Hepatocyte (in vitro differentiated cells): ENCODE measurements around the gene RAPGEF5. TPM values are rescaled to one million over a fixed set of nuclear protein-coding genes. Genes with fewer than 3 reads are reported as not detected.
A peak's percentile ranks its signal among the peaks of the same experiment; 100 is the strongest.
"Not testable (repeated sequence)": the region's sequence is repeated elsewhere in the genome, so short reads cannot be mapped to it uniquely, and the experiment has no call there.

Experiments
- DNase-seq: peaks from one replicate; pipeline ENCODE4 v3.0.0-alpha.2; 2016; ENCODE audit warnings: low spot score
- H2AFZ ChIP-seq: fragments of 200-600 bp; sonication (generic); 2 replicates; pipeline ENCODE4 v1.6.0; 2016; ENCODE audit warnings: antibody characterized with exemption, mild to moderate bottlenecking
- H3K27ac ChIP-seq: fragments of 200-600 bp; sonication (generic); 2 replicates; pipeline ENCODE4 v1.5.1; 2016; ENCODE audit warnings: mild to moderate bottlenecking
- H3K27me3 ChIP-seq: fragments of 200-600 bp; sonication (generic); 2 replicates; pipeline ENCODE4 v1.6.1; 2016
- H3K36me3 ChIP-seq: fragments of 200-600 bp; sonication (generic); replicated peaks from 2 replicates; pipeline ENCODE4 v1.5.1; 2016; ENCODE audit warnings: low read depth; ENCODE audit not compliant: insufficient read depth
- H3K4me1 ChIP-seq: fragments of 200-600 bp; sonication (generic); 2 replicates; pipeline ENCODE4 v1.5.1; 2016; ENCODE audit warnings: mild to moderate bottlenecking, moderate library complexity; ENCODE audit not compliant: insufficient read depth
- H3K4me2 ChIP-seq: fragments of 200-600 bp; sonication (generic); 2 replicates; pipeline ENCODE4 v1.6.0; 2016
- H3K4me3 ChIP-seq: fragments of 200-600 bp; sonication (generic); 2 replicates; pipeline ENCODE4 v1.5.1; 2016; ENCODE audit warnings: mild to moderate bottlenecking
- H3K79me2 ChIP-seq: fragments of 200-600 bp; sonication (generic); 2 replicates; pipeline ENCODE4 v1.6.0; 2017; ENCODE audit warnings: mild to moderate bottlenecking
- H3K9me2 ChIP-seq: fragments of 200-600 bp; sonication (generic); replicated peaks from 2 replicates; pipeline ENCODE4 v1.6.0; 2017; ENCODE audit warnings: mild to moderate bottlenecking; ENCODE audit not compliant: insufficient read depth
- H3K9me3 ChIP-seq: fragments of 200-600 bp; sonication (generic); 2 replicates; pipeline ENCODE4 v1.5.1; 2016; ENCODE audit warnings: low read depth, mild to moderate bottlenecking
- H4K20me1 ChIP-seq: fragments of 200-600 bp; sonication (generic); 2 replicates; pipeline ENCODE4 v1.6.0; 2016; ENCODE audit warnings: mild to moderate bottlenecking; ENCODE audit not compliant: insufficient read depth, poor library complexity, severe bottlenecking
- CTCF ChIP-seq: fragments of 200-600 bp; sonication (generic); IDR thresholded peaks from 2 replicates; pipeline ENCODE4 v1.5.1; 2016; ENCODE audit warnings: antibody characterized with exemption, mild to moderate bottlenecking; ENCODE audit not compliant: poor library complexity
- EZH2 ChIP-seq: fragments of 200-600 bp; sonication (generic); IDR thresholded peaks from 2 replicates; pipeline ENCODE4 v1.6.1; 2016; ENCODE audit warnings: antibody characterized with exemption, mild to moderate bottlenecking, borderline replicate concordance
- EZH2phosphoT487 ChIP-seq: fragments of 200-600 bp; sonication (generic); IDR thresholded peaks from one replicate; pipeline ENCODE4 v1.6.1; 2018; ENCODE audit warnings: antibody characterized with exemption, mild to moderate bottlenecking, low read depth, moderate library complexity; ENCODE audit not compliant: unreplicated experiment, severe bottlenecking
- WGBS: methylation state at CpG from one replicate; pipeline ENCODE4 v1.1.6; 2016; ENCODE audit warnings: low lambda C conversion rate; ENCODE audit errors: missing lambda C conversion rate; 5-methylcytosine and 5-hydroxymethylcytosine counted together
- polyA plus RNA-seq: library from polyadenylated mRNA; unstranded; fragments of >200 nt; fragmentation: Nextera tagmentation; extraction: Ambion mirVana; gene quantifications from 2 replicates; pipeline ENCODE4 v1.2.1, GENCODE V29; 2016
- total RNA-seq: library from RNA; depleted of rRNA; stranded (reverse); fragments of >200 nt; gene quantifications from 2 replicates; pipeline ENCODE4 v1.2.3, GENCODE V29; 2014

Gene RAPGEF5
- total and polyA plus RNA-seq, 2 experiments from 2014 or later = 5.2 to 14.5 TPM

GRCh38 chr7:22082886-22083703 is 273.9 kb downstream of the RAPGEF5 start:
- Histone ChIP-seq H3K27ac (peak overlapping the region; percentile 91), H3K36me3 (no peaks in the 10 kb centered on the region), H3K27me3 (no peaks in the 10 kb centered on the region), H3K79me2 (no peaks in the 10 kb centered on the region), H3K4me1 (no peaks in the 10 kb centered on the region), H3K4me3 (peak overlapping the region; percentile 96), H3K4me2 (peak overlapping the region; percentile 94), H3K9me3 (no peaks in the 10 kb centered on the region), H2AFZ (peak overlapping the region; percentile 98), H3K9me2 (no peaks in the 10 kb centered on the region), H4K20me1 (no peaks in the 10 kb centered on the region)
- WGBS = under 1% methylated on average over 45 of the region's 55 CpGs
- TF ChIP-seq CTCF (peak; percentile 99), EZH2phosphoT487 (no peak), EZH2 (no peak)
- DNase-seq = peak; percentile 94

GRCh38 chr7:22082553-22082885 is 274.4 kb downstream of the RAPGEF5 start:
- Histone ChIP-seq H3K9me3 (no peaks in the 10 kb centered on the region), H4K20me1 (no peaks in the 10 kb centered on the region), H3K79me2 (no peaks in the 10 kb centered on the region), H3K27ac (peak overlapping the region; percentile 91), H3K27me3 (no peaks in the 10 kb centered on the region), H3K36me3 (no peaks in the 10 kb centered on the region), H3K4me2 (peak overlapping the region; percentile 94), H3K9me2 (no peaks in the 10 kb centered on the region), H3K4me3 (peak overlapping the region; percentile 96), H3K4me1 (no peaks in the 10 kb centered on the region), H2AFZ (peak overlapping the region; percentile 98)
- 11% methylated on average over 10 of the region's 10 CpGs for WGBS
- DNase-seq = no peak
- no peak for TF ChIP-seq EZH2phosphoT487
- no peak for TF ChIP-seq CTCF
- no peak for TF ChIP-seq EZH2

GRCh38 chr7:22080219-22080618 is 276.7 kb downstream of the RAPGEF5 start:
- DNase-seq, H3K4me2 ChIP-seq, H3K9me2 ChIP-seq, H2AFZ ChIP-seq, H4K20me1 ChIP-seq, H3K36me3 ChIP-seq, H3K27ac ChIP-seq, H3K27me3 ChIP-seq, H3K4me3 ChIP-seq, H3K4me1 ChIP-seq, H3K79me2 ChIP-seq, H3K9me3 ChIP-seq: not testable (repeated sequence)
- 83% methylated on average over 8 of the region's 8 CpGs for WGBS

- H3K4me3 ChIP-seq, H3K9me2 ChIP-seq, H3K9me3 ChIP-seq, H3K36me3 ChIP-seq, H3K4me1 ChIP-seq, H3K4me2 ChIP-seq, H4K20me1 ChIP-seq, H2AFZ ChIP-seq, H3K27ac ChIP-seq, DNase-seq, H3K79me2 ChIP-seq: not testable (repeated sequence)
- 84% methylated on average over 6 of the region's 6 CpGs for WGBS
- peaks cover 14% of the 10 kb centered on the region for H3K27me3 ChIP-seq
These were observed 278.1 kb downstream of the RAPGEF5 start for GRCh38 chr7:22078872-22079271.
